Stimulated activated CD4-positive, alpha-beta T cell treated with anti-CD3 and anti-CD28 coated beads, TNF-alpha, amount 100 ng/mL, for 1 hour (primary cell): ENCODE data around the gene ATG16L2.
"Not testable (repeated sequence)": the region's sequence is repeated elsewhere in the genome, so short reads cannot be mapped to it uniquely, and the experiment has no call there.

Experiments used
- DNase-seq, 3 donors: peaks; one replicate each; pipeline ENCODE4 v3.0.0-alpha.2; 2020; ENCODE audit warnings: low read depth in 3 of 3, low spot score in 1 of 3

The ATG16L2 gene

GRCh38 chr11:72842653-72843330 lies 28.6 kb downstream of the ATG16L2 start:
- no peak for DNase-seq

- DNase-seq = no peak
Observed at GRCh38 chr11:72844356-72844755, 30.1 kb downstream of the ATG16L2 start.

- no peak for DNase-seq
Observed at GRCh38 chr11:72848846-72849466, 34.7 kb downstream of the ATG16L2 start.

- no peak for DNase-seq
Observed at GRCh38 chr11:72850832-72851231, 36.6 kb downstream of the ATG16L2 start.

- no peak for DNase-seq
Observed at GRCh38 chr11:72851726-72852125, 37.5 kb downstream of the ATG16L2 start.

- DNase-seq = no peak
Observed at GRCh38 chr11:72856065-72856464, 41.9 kb downstream of the ATG16L2 start.

- DNase-seq = no peak
Observed at GRCh38 chr11:72856551-72857345, 42.5 kb downstream of the ATG16L2 start.

- not testable (repeated sequence) for DNase-seq
Observed at GRCh38 chr11:72858267-72858666, 44.1 kb downstream of the ATG16L2 start.

- DNase-seq = no peak
Observed at GRCh38 chr11:72859126-72859525, 44.9 kb downstream of the ATG16L2 start.

GRCh38 chr11:72860010-72860409 lies 45.8 kb downstream of the ATG16L2 start:
- no peak for DNase-seq

- DNase-seq = no peak
Observed at GRCh38 chr11:72860592-72860991, 46.4 kb downstream of the ATG16L2 start.

GRCh38 chr11:72863091-72863490 lies 48.9 kb downstream of the ATG16L2 start:
- no peak for DNase-seq

- no peak for DNase-seq
Observed at GRCh38 chr11:72863916-72864315, 49.7 kb downstream of the ATG16L2 start.

- no peak for DNase-seq
Observed at GRCh38 chr11:72864702-72865655, 50.8 kb downstream of the ATG16L2 start.

GRCh38 chr11:72867970-72868369 lies 53.8 kb downstream of the ATG16L2 start:
- no peak for DNase-seq

GRCh38 chr11:72869831-72870230 lies 55.6 kb downstream of the ATG16L2 start:
- DNase-seq = no peak

- no peak for DNase-seq
Observed at GRCh38 chr11:72871119-72871518, 56.9 kb downstream of the ATG16L2 start.

- no peak for DNase-seq
Observed at GRCh38 chr11:72872012-72872411, 57.8 kb downstream of the ATG16L2 start.

- DNase-seq = no peak
Observed at GRCh38 chr11:72875736-72876135, 61.5 kb downstream of the ATG16L2 start.

GRCh38 chr11:72876147-72876546 lies 61.9 kb downstream of the ATG16L2 start:
- DNase-seq = no peak
